Measurements from ENCODE around the gene TM4SF1. TPM values are rescaled to one million over a fixed set of nuclear protein-coding genes. Genes with fewer than 3 reads are reported as not detected.

TM4SF1 gene
- total RNA-seq, result not detected

GRCh38 chr3:149377408-149378364, at the start of gene TM4SF1:
TSS of gene TM4SF1 (minus strand) at chr3:149377649. CDS start at chr3:149377547, 102 bp downstream.
- DNase-seq (no peak), ATAC-seq (no peak)
- peaks cover 2% of the 10 kb centered on the region for H3K27me3 Mint-ChIP-seq
- intact Hi-C loops (cut with micrococcal nuclease), result no loop called here
- H3K36me3 Mint-ChIP-seq (ENCODE audit: low read depth), result no peaks in the 10 kb centered on the region
- TF ChIP-seq CTCF (IDR thresholded peaks at IDR 0.05), result no peak
- H3K4me1 Mint-ChIP-seq (ENCODE audit: low read depth), result no peaks in the 10 kb centered on the region
- ChIA-PET POLR2A (no interaction called here), CTCF (no interaction called here)
- no peaks in the 10 kb centered on the region for H3K9me3 Mint-ChIP-seq
- no peak within 1 kb of the TSS for H3K4me3 Mint-ChIP-seq
- no peak within 1 kb of the TSS for H3K27ac Mint-ChIP-seq

- intact Hi-C loops (cut with micrococcal nuclease), result no loop called here
- peaks cover 5% of the 10 kb centered on the region for H3K27me3 Mint-ChIP-seq
Measured at GRCh38 chr3:149426325-149426724, 48.9 kb upstream of the TM4SF1 start.

GRCh38 chr3:149424918-149425317, 47.5 kb upstream of the TM4SF1 start:
- ATAC-seq, result no peak
- Mint-ChIP-seq H3K27ac (no peak overlapping the region), H3K4me1 (ENCODE audit: low read depth) (no peaks in the 10 kb centered on the region), H3K36me3 (ENCODE audit: low read depth) (no peaks in the 10 kb centered on the region), H3K4me3 (no peak overlapping the region), H3K27me3 (peaks cover 5% of the 10 kb centered on the region), H3K9me3 (no peaks in the 10 kb centered on the region)
- POLR2A ChIA-PET, result no interaction called here
- intact Hi-C loops (cut with micrococcal nuclease), result no loop called here
- TF ChIP-seq CTCF (IDR thresholded peaks at IDR 0.05), result no peak
- DNase-seq, result no peak
- CTCF ChIA-PET, result interaction anchor here (1.3 kb wide), 1 partner anchor 48 kb away, joined by 3 read pairs; no protein-coding TSS in a partner anchor

More at GRCh38 chr3:149426325-149426724, 48.9 kb upstream of the TM4SF1 start:
- POLR2A ChIA-PET, result no interaction called here
- DNase-seq (no peak), ATAC-seq (no peak)
- Mint-ChIP-seq H3K4me1 (ENCODE audit: low read depth) (no peaks in the 10 kb centered on the region), H3K27ac (no peak overlapping the region), H3K4me3 (no peak overlapping the region), H3K36me3 (ENCODE audit: low read depth) (no peaks in the 10 kb centered on the region), H3K9me3 (no peaks in the 10 kb centered on the region)
- CTCF ChIA-PET, result interaction anchor here (1.3 kb wide), 1 partner anchor 46 kb away, joined by 3 read pairs; no protein-coding TSS in a partner anchor
- no peak for TF ChIP-seq CTCF (IDR thresholded peaks at IDR 0.05)

GRCh38 chr3:149421764-149422163, 44.3 kb upstream of the TM4SF1 start:
- H3K4me1 Mint-ChIP-seq (ENCODE audit: low read depth), result no peaks in the 10 kb centered on the region
- intact Hi-C loops (cut with micrococcal nuclease), result no loop called here
- H3K27ac Mint-ChIP-seq, result no peak overlapping the region
- H3K4me3 Mint-ChIP-seq, result no peak overlapping the region
- TF ChIP-seq CTCF (IDR thresholded peaks at IDR 0.05), result no peak
- ATAC-seq (no peak), DNase-seq (no peak)
- H3K36me3 Mint-ChIP-seq (ENCODE audit: low read depth), result no peaks in the 10 kb centered on the region
- H3K9me3 Mint-ChIP-seq, result no peaks in the 10 kb centered on the region
- no peaks in the 10 kb centered on the region for H3K27me3 Mint-ChIP-seq
- CTCF ChIA-PET, result no interaction called here
- POLR2A ChIA-PET, result no interaction called here

GRCh38 chr3:149419816-149420215, 42.4 kb upstream of the TM4SF1 start:
- Mint-ChIP-seq H3K4me1 (ENCODE audit: low read depth) (no peaks in the 10 kb centered on the region), H3K9me3 (no peaks in the 10 kb centered on the region), H3K27me3 (peaks cover 3% of the 10 kb centered on the region), H3K36me3 (ENCODE audit: low read depth) (no peaks in the 10 kb centered on the region), H3K4me3 (no peak overlapping the region), H3K27ac (no peak overlapping the region)
- ChIA-PET POLR2A (no interaction called here), CTCF (no interaction called here)
- ATAC-seq, result no peak
- intact Hi-C loops (cut with micrococcal nuclease), result no loop called here
- TF ChIP-seq CTCF (IDR thresholded peaks at IDR 0.05), result no peak
- no peak for DNase-seq

All from activated CD8-positive, alpha-beta T cell treated with anti-CD3 and anti-CD28 coated beads for 36 hours (primary cell).